HG03439 (cell line): ENCODE results near the gene TMEM52.

ENCODE experiments used
- ATAC-seq: cut with Tn5 transposase; IDR thresholded peaks from one replicate; pipeline ENCODE4 v1.9.1; 2021; ENCODE audit warnings: mild to moderate bottlenecking, moderate library complexity; ENCODE audit not compliant: unreplicated experiment

TMEM52 gene

GRCh38 chr1:1916851-1917251, 2.2 kb downstream of the TMEM52 start:
- no peak for ATAC-seq

GRCh38 chr1:1915911-1916840, 2.9 kb downstream of the TMEM52 start:
- ATAC-seq: no peak

GRCh38 chr1:1914971-1915692, 3.9 kb downstream of the TMEM52 start, which contains the start of gene CALML6:
Gene CALML6 (plus strand): TSS chr1:1915260. CDS start chr1:1915281, 21 bp downstream.
- no peak for ATAC-seq

- no peak for ATAC-seq
These were observed 4.7 kb downstream of the TMEM52 start for GRCh38 chr1:1914101-1914970.

GRCh38 chr1:1911350-1912041, 7.6 kb downstream of the TMEM52 start:
- ATAC-seq: no peak

- ATAC-seq: no peak
These were observed 8.3 kb downstream of the TMEM52 start for GRCh38 chr1:1910651-1911331.

GRCh38 chr1:1910033-1910465, 9.0 kb downstream of the TMEM52 start:
- no peak for ATAC-seq

- peak; percentile 6 for ATAC-seq
These were observed 10.6 kb downstream of the TMEM52 start for GRCh38 chr1:1908506-1908791.

- peak; percentile 50 for ATAC-seq
These were observed 11.9 kb downstream of the TMEM52 start for GRCh38 chr1:1907098-1907736.

GRCh38 chr1:1906185-1907097, 12.6 kb downstream of the TMEM52 start:
- ATAC-seq: no peak

- ATAC-seq: no peak
These were observed 15.9 kb downstream of the TMEM52 start for GRCh38 chr1:1903224-1903623.

GRCh38 chr1:1901641-1902294, 17.3 kb downstream of the TMEM52 start:
- no peak for ATAC-seq

GRCh38 chr1:1900883-1901640, 18.0 kb downstream of the TMEM52 start:
- ATAC-seq: no peak

- no peak for ATAC-seq
These were observed 19.1 kb downstream of the TMEM52 start for GRCh38 chr1:1899967-1900327.

GRCh38 chr1:1899266-1899966, 19.7 kb downstream of the TMEM52 start:
- no peak for ATAC-seq

GRCh38 chr1:1898246-1898933, 20.7 kb downstream of the TMEM52 start:
- ATAC-seq: no peak
